Hindlimb muscle (tissue), 1 donor: ENCODE data around the gene PIP5K1B. TPM values are rescaled to one million over a fixed set of nuclear protein-coding genes. Genes with fewer than 3 reads are reported as not detected.

Experiments
- DNase-seq: peaks from one replicate; pipeline ENCODE4 v3.0.0-alpha.2; 2013
- polyA plus RNA-seq: library from polyadenylated mRNA; unstranded; fragments of 120-200 nt; gene quantifications from one replicate; pipeline ENCODE4 v1.2.1, GENCODE V29; 2013; ENCODE audit not compliant: insufficient read length

Gene PIP5K1B
- polyA plus RNA-seq, 1 donor, result 1.7 TPM

- no peak for DNase-seq
Measured at GRCh38 chr9:68867066-68867465, 162.0 kb downstream of the PIP5K1B start.

DNA sequence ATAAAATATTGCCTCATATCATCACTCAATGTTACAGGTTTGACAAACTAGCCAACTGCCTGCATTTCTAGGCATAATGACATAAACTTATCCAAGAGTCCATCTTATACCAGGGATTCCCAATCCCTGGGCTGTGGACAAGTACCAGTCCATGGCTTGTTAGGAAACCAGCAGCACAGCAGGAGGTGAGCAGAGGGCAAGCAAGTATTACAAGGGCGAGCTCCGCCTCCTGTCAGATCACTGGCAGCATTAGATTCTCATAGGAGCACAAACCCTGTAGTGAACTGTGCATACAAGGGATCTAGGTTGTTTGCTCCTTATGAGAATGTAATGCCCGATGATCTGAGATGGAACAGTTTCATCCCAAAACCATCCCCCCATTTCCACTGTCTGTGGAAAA lies 164.0 kb downstream of the PIP5K1B start:
- DNase-seq, result no peak

- no peak for DNase-seq
Measured at GRCh38 chr9:68870086-68870485, 165.0 kb downstream of the PIP5K1B start.

DNA sequence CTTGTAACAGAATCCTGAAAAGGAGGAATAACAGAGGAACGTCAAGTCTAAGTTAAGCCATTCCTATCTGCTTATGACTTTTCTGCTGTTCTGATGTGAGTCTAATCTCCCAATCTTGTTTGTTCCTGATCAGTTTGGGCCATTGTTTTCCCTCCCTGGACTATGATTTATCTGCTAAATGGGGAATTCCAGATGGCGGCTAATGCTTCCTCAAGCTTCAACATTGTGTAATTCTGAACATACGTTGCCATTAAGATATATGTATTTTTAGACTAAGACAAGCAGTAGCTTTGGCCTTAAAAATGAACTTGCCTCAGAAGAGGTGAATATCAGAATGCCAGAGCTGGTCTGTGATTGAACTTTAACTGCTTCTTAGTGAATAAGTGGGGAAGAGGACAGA lies 166.2 kb downstream of the PIP5K1B start:
- no peak for DNase-seq

DNA sequence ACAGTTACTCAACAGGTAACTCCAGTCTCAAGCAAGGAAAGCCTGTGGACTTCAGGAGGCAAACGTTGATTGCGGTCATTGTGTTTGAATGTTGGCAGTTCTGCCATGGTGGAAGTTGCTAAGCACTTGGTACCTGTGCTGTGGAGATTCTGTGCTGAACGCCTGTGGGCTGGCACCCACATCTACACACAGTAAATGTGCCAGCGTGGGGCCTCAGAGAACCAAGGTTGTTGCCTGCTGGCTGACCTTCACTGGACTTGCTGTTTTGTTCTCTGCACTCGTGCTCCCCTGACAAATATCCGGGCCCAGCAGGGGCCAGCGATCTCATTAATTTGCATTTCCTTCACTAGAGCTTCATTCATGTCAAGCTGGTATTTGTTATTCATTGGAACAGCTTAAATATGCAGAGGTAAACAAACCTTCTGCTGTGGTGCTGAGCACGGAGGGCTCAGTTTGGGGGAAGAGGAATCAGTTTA lies 167.0 kb downstream of the PIP5K1B start:
- no peak for DNase-seq

GRCh38 chr9:68873179-68873578 lies 168.1 kb downstream of the PIP5K1B start:
- DNase-seq, result no peak

DNA sequence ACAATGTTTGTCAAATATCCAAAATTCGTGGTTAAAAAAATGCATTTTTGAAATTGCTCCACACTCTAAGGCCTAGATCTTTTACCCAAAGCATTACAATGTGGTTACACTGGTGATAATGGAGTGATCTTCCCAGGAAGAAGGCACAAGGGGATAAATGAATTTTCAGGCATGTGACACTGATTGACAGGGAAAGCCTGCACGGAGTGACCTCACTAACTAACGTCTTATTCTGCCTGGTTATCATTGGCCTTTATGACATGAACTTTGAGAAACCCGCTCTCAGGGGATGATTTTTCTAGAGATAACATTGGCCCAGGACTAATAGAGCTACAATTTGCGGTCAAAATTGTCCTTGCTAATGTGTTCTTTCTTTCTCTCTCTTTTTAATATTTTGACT lies 171.2 kb downstream of the PIP5K1B start:
- no peak for DNase-seq

GRCh38 chr9:68876681-68877080 lies 171.6 kb downstream of the PIP5K1B start:
- no peak for DNase-seq

- DNase-seq, result no peak
Measured at GRCh38 chr9:68877219-68877618, 172.2 kb downstream of the PIP5K1B start.

DNA sequence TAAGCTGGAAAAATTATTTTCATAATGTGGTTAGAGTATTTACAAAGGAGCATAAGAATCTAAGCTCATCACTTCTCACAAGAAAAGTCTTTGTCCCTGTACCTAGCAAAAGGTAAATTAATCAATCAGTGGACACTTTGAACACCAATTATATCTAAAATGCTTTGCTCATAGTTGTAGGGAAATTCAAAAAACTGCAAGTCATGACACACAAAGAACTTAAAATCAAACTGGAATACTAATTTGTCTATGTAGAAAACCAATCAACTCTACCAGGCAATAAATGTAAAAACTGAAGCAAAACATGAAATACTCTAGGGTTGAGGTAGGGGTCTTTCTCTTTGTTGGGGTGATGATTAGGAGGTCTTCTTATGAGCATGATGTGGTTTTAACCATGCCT lies 173.4 kb downstream of the PIP5K1B start:
- DNase-seq, result no peak

- no peak for DNase-seq
Measured at GRCh38 chr9:68883224-68883623, 178.2 kb downstream of the PIP5K1B start.

DNA sequence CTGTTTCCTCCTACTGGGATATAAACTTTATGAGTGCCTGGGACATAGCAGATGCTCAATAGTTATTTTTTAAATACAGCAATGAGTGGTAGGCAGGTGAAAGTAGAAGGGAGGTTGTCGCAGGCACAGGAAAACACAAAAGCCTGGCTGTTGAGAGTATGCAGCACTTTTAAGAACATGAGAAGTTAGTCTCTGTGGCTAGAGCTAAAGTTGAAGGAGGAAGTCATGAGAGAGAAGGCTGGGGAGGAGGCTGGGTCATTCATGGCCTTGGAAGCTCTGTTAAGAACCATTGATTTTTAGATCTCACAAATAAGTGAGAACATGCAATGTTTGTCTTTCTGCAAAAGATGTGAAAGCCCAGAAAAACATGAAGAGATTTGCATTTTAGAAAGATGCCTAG lies 182.2 kb downstream of the PIP5K1B start:
- no peak for DNase-seq

DNA sequence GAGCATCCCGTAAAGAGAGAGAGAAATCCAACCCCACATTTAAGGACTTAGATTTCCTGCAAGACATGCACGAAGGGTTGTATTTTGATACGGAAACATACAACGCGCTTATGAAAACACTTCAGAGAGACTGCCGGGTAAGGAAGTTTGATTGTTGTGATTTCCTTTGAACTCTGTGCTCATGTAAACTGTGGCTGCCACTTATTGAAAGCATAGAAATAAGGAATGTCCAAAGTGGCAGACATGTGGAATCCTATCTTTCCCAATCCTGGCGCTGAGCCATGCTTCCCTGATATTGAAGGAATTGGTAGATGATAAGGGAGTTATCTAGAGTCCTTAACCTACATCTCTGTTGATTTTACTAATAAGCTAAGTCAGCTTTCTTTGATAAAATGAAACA lies 189.5 kb downstream of the PIP5K1B start:
- DNase-seq, result no peak

DNA sequence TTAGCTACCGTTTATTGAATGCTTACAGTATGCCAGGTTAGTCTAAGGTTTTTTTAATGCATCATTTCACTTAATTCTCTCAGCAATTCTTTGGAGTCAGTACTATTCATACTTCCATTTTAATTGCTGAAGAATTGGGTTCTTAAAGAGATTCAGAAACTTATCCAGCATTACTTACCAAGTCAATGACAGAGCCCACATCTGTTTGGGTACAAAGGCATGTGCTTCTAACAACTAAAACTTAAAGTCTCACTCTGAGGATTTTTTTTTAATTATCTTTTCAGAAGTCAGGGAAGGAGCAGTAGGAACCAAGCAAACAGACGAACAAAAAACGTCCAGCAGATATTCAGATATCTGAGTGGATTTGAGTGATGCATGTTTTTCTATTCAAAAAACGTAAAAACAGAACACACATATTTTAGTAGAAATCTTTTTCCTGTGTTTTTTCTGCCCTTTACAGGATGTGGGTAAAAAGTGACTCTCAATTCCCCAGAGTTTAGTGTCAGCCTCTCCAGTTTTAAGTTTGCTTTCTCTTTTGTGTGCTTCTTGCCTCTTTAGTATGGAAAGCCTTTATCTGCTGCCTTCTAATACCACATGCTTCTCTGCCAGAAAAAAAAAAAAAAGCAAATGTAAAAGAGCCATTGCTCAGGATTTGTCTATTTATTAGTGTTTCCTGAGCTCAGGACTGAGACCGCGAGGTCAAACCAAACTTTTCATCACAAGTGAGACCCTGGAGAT lies 190.9 kb downstream of the PIP5K1B start:
- no peak for DNase-seq

DNA sequence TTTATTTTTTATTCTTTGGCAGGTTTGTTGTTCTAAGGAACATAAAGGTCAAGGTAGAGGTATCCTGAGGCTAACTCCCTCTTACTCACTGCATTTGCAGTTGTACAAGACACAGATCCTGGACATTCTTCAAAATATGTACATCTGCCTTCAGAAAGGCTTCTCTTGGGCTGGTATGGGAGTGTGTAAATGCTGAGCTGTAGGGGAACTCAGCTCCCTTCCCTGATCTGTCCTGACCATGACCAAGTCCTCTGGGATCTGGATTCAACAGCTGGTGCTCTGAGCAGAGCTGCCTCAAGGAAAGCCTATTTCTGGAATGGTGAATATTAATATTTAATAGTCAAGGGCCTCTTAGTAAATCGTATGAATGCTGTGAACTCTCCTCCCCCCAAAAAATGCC lies 191.4 kb downstream of the PIP5K1B start:
- DNase-seq, result no peak

GRCh38 chr9:68897577-68898145 lies 192.6 kb downstream of the PIP5K1B start:
- DNase-seq, result no peak

- no peak for DNase-seq
Measured at GRCh38 chr9:68898781-68899439, 193.9 kb downstream of the PIP5K1B start.

GRCh38 chr9:68904454-68904853 lies 199.4 kb downstream of the PIP5K1B start:
- DNase-seq, result no peak

GRCh38 chr9:68905129-68905528 lies 200.1 kb downstream of the PIP5K1B start:
- no peak for DNase-seq

DNA sequence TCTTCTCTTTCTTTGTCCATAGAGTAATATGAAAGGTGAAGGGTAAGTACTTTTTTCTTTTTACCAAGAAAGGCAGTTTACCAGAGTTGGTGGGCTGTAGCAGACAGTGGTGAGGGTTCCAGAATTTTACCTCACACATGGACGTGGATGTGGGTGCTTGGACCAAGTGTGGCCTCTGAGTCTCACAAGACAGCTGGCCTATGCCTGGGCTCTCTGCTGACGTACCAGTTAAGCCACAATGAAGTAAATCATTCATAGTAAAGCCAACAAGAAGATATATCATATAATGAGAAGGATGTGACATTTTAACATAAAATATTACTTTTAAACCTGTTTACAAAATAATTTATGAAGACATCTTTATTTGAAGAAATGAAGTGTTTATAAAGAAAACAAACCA lies 202.9 kb downstream of the PIP5K1B start:
- DNase-seq, result no peak

DNA sequence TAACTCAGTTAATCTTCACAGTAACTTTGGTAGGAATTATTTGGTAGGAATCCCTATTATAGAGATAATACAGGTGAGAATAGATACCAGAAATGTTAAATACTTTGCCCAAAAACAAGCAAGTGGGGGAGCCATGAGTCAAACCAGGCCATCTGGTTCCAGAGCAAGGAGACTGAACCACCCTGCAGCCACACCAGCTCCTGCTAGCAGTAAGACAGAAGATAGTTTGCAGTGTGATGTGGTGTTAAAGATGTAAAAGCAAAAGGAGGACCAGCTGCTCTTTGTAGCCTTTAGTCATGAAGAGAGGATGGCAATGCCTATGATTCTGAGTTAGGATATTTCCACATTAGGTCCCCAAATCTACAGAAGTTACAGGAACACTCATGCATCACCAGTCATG lies 207.5 kb downstream of the PIP5K1B start:
- no peak for DNase-seq

- no peak for DNase-seq
Measured at GRCh38 chr9:68913054-68913453, 208.0 kb downstream of the PIP5K1B start.

- DNase-seq, result no peak
Measured at GRCh38 chr9:68914751-68915150, 209.7 kb downstream of the PIP5K1B start.

DNA sequence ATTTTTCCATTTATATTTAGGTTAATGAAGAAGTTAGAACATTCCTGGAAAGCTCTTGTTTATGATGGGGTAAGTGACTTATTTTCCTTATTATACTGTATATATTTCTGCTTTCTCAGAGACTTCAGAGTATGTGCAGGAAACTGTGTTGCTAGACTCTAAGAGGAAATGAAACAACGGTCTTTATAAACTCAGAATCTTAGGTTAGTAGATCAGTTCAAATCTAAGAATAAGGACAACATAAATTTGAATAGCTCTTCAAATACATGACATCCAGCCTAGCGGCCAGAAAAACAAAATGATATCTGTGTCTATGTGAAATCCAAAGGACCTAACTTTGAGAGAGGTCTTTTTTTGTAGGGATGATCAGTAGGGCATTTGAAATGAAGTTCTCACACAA lies 214.6 kb downstream of the PIP5K1B start:
- DNase-seq, result no peak
